GM10266 (cell line): Measurements from ENCODE around the gene RRM2.

Experiments used
- DNase-seq: peaks from one replicate; pipeline ENCODE4 v3.0.0; 2012; ENCODE audit errors: extremely low spot score
- CTCF ChIP-seq: IDR thresholded peaks from 2 replicates; pipeline ENCODE4 v1.5.1; 2012; ENCODE audit warnings: mild to moderate bottlenecking, low read depth; ENCODE audit not compliant: control insufficient read depth, insufficient read depth; ENCODE audit errors: missing control alignments

Gene RRM2

GRCh38 chr2:10122500-10123280 is at the start of gene RRM2:
TSS of gene RRM2 (plus strand) at chr2:10122739. CDS start at chr2:10122799, 60 bp downstream.
- DNase-seq: peak; percentile 98
- no peak for TF ChIP-seq CTCF

GRCh38 chr2:10073706-10074105 is 48.8 kb upstream of the RRM2 start:
- no peak for TF ChIP-seq CTCF
- DNase-seq: no peak

GRCh38 chr2:10075101-10075500 is 47.4 kb upstream of the RRM2 start:
- no peak for TF ChIP-seq CTCF

DNA sequence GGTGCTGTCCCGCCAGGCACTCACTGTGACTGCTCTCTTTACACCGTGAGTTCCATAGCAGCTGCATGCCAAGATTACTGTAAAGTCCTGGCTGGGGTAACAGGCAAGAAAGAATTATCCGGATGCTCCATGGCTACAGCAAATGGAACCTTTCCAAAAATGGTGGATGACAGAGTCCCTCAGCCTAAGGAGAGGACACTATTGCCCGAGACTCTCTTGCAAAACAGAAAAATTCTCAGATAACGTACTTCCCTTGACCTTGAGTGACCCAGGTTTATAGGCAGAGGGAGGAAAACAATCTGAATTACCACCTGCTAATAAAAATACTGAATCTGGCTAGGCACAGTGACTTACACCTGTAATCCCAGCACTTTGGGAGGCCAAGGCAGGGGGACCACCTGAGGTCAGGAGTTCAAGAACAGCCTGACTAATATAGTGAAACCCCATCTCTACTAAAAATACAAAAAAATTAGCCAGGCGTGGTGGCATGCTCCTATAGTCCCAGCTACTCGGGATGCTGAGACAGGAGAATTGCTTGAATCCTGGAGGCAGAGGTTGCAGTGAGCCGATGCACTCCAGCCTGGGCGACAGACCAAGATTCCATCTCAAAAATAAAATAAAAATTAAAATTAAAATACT is 46.8 kb upstream of the RRM2 start:
- no peak for TF ChIP-seq CTCF
- no peak for DNase-seq

More at GRCh38 chr2:10075101-10075500, 47.4 kb upstream of the RRM2 start:
- no peak for DNase-seq

GRCh38 chr2:10076511-10076910 is 46.0 kb upstream of the RRM2 start:
- DNase-seq: no peak
- TF ChIP-seq CTCF: no peak

DNA sequence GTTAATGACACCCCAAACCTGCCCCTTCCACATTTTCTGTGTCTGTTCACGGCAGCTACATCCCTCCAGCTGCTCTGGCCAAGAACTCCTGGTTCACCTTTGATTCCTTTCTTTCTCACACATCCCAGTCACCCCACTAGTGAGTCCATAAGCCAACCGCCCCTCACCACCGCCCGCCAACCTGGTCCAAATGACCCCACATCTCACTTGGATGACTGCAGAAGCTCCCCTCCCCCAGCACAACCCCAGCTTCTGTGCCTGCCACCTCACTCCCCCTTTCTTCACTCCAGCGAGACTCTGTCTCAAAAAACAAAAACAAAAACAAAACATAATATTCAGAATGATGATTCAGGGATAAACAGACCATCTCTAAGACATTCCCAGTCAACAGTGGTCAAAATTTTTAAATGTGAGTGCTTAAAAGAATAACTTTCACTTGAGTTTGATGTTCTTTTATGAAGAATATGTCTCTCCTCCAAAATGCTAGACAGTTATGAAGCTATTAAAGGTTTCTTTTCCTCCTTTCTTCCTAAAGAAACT is 45.5 kb upstream of the RRM2 start:
- DNase-seq: no peak
- no peak for TF ChIP-seq CTCF

DNA sequence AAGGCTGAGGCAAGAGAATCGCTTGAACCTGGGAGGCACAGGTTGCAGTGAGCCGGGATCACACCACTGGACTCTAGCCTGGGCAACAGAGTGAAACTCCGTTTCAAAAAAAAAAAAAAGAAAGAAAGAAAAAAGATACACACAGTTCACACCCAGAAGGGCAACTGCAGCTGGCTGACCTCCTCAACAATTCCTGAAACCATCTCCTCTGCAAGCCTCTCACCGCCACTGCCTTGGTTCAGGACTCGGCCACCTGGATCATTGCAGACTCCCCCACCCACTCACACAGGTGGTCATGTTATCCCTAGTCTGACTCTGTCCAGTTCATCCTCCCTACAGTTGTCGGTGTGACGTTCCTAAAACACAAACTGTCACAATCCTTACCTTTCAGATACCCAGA is 44.5 kb upstream of the RRM2 start:
- DNase-seq: no peak
- TF ChIP-seq CTCF: no peak
